ENCODE data around the gene FOCAD.

DNA sequence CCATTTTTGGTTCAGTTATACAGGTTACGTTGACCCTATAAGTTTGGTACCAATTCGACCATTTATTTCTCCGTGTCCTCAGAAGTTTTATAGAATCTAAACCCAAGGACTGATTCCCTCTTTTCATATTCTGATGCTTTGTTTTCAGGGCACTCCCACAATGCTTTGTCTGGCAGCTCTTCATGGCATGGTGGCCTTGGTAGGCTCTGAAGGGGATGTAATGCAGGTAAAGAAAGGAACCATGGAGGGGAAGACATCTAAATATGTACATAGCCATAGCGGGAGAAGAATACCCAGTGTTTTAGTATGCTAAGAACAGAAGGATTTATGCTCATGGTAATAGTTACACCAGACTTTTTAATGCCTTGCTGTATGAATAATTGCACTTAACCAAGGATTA lies 264.6 kb downstream of the FOCAD start:
- no peak for TF ChIP-seq POLR2A (IDR thresholded peaks at IDR 0.05; ENCODE audit: low read depth, low read length)
- TF ChIP-seq POLR2AphosphoS5 (IDR thresholded peaks at IDR 0.05; ENCODE audit: low read depth, low read length) = no peak

Measured in GM12891 (cell line).